NAMALWA (cell line): ENCODE measurements around the gene USP32.
"Not testable (repeated sequence)": the region's sequence is repeated elsewhere in the genome, so short reads cannot be mapped to it uniquely, and the experiment has no call there.

Source experiments
- DNase-seq: peaks from one replicate; pipeline ENCODE4 v3.0.0-alpha.2; 2015; ENCODE audit warnings: low spot score

Gene USP32, protein sequence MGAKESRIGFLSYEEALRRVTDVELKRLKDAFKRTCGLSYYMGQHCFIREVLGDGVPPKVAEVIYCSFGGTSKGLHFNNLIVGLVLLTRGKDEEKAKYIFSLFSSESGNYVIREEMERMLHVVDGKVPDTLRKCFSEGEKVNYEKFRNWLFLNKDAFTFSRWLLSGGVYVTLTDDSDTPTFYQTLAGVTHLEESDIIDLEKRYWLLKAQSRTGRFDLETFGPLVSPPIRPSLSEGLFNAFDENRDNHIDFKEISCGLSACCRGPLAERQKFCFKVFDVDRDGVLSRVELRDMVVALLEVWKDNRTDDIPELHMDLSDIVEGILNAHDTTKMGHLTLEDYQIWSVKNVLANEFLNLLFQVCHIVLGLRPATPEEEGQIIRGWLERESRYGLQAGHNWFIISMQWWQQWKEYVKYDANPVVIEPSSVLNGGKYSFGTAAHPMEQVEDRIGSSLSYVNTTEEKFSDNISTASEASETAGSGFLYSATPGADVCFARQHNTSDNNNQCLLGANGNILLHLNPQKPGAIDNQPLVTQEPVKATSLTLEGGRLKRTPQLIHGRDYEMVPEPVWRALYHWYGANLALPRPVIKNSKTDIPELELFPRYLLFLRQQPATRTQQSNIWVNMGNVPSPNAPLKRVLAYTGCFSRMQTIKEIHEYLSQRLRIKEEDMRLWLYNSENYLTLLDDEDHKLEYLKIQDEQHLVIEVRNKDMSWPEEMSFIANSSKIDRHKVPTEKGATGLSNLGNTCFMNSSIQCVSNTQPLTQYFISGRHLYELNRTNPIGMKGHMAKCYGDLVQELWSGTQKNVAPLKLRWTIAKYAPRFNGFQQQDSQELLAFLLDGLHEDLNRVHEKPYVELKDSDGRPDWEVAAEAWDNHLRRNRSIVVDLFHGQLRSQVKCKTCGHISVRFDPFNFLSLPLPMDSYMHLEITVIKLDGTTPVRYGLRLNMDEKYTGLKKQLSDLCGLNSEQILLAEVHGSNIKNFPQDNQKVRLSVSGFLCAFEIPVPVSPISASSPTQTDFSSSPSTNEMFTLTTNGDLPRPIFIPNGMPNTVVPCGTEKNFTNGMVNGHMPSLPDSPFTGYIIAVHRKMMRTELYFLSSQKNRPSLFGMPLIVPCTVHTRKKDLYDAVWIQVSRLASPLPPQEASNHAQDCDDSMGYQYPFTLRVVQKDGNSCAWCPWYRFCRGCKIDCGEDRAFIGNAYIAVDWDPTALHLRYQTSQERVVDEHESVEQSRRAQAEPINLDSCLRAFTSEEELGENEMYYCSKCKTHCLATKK (N-terminal part only)

DNA sequence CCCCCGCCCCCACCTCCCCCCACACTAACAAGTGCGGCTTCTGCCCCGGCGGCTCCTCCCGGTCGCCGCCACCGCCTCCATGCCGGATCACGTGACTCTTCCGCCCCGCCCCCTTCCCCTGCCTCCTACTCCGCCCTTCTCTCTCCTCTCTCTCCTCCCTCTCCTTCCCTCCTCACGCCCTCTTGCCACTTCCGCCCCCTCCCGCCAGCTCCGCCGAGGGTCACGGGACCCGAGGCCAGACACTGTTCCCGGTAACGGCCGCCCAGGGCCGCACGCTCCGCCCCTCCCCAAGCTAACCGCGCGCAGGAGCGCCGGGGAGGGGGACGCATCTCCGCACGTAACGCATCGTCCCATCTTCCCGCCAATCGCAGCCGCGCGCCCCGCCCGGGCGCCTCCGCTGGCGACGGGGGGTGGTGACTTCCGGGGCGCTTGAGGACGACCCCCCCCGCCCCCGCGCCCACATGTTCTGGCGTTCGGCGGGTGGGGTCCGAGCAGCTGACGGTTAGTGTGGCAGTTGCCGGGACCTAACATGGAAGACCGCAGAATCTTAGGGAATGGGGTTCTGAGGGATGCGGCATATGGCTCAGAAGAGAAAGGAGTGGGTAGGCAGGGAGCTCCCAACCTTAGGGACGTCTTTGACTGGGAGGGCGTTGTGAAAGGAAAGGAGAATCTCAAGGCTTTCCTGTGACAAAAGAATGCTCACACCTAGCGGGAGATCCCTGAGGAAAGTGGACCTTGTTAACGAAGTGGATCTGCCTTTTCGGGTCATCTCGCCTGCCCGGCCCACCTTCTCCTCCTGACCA, at the start of gene USP32:
Gene USP32, minus strand, starts transcription at position 92 of the 803 bp plus-strand sequence. CDS start 194 bp downstream, outside the sequence.
- peak; percentile 97 for DNase-seq

DNA sequence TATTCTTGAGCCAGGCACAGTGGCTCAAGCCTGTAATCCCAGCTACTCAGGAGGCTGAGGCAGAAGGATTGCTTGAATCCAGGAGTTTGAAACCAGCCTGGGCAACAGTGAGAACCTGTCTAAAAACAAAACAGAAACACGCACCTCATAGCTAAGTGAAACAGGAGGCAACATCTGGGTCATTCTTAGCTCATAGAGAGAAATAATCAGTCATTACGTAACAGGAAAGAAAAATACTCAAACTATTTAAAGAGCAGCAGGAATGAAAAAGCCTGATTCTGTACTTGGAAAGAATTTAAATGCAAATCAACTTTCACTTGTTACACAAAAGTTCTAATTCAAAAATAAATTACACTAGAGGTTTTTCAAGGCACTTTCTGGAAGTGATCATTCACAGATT, 47.6 kb upstream of the USP32 start:
- DNase-seq: no peak

DNA sequence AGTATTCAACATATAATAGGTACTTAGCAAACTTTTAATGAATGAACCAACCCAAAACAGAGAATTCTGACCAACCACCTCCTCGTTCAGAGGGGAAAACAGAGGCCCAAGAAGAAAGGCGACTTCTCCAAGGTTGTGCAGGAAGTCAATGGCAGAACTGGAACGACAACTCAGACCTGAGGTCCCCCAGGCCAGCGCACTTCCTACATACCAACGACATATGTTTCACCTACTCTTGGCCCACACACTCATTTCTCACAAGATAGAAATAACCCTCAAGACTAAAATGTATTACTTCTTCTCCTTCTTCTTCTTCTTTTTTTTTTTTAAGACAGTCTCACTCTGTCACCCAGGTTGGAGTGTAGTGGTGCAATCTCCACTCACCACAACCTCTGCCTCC, 44.7 kb upstream of the USP32 start:
- DNase-seq: no peak

DNA sequence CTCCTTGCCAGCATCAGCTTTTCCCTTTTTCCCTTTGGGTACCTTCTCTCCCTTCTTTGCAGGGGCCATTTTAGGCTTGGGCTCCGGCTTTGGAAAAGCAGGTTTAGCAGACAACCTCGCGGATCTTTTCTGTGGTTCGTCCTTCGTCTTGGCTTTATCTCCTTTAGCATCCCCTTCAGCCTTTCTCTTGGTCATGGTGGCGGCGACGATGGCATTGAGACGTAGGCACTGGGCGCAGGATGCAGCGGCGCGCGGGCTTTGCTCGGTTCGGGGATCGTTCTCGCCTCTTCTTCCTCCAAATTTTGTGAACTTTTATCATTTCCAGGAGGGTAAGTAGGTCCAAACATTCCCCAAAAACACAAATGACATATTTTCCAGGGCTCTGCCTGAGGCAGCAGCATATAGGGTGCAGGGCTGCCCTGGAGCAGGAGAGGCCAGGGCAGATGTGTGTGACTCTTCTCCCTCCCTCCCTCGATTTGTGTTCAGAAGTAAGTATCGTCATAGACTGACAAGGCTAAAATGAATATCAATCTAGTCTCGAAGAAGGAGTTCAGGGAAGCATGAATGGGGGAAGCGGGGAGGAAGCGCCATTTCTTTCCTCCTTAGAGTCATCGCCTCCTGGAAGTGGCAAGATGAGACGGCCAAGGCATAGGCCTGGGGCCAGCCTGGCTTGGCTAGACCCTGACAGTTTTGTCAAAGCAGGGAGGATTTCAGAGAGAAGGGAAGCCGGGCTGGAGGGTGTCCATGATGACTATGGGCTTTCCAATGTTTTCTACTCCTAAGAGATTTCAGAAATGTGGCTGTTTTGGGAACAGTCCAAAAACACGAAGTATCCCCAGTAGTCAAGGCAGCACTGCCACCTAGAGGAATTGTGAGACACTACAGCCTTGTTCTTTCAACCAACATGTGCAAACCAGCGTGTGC, 43.6 kb upstream of the USP32 start:
- peak; percentile 83 for DNase-seq

DNA sequence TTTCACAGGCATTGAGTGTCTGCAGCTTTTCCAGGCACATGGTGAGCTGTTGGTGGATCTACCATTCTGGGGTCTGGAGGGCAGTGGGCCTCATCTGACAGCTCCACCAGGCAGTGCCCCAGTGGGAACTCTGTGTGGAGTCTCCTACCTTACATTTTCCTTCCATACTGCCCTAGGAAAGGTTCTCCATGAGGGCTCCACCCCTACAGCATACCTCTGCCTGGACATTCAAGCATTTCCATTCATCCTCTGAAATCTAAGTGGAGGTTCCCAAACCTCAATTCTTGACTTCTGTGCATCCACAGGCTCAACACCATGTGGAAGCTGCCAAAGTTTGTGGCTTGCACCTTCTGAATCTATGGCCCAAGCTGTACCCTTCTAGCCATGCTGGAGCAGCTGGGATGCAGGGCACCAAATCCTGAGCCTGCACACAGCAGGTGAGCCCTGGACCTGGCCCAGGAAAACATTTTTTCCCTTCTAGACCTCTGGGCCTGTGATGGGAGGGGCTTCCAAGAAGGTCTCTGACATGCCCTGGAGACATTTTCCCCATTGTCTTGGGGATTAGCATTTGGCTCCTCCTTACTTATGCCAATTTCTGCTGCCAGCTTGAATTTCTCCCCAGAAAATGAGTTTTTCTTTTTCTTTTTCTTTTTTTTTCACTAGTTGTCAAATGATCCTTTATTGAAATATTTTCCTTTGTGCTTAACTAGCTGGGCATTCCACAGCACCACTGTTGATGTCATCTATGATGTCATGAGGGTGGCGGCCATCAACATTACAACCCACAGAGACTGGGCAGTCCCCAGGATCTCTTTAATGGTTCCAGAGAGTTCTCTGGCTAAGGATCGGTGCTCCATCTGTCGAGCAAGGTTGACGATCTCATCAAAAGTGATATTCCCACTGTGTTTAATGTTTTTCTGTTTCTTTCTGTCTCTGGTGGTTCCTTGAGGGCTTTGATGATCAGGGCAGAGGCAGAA, 41.4 kb upstream of the USP32 start:
- DNase-seq: not testable (repeated sequence)

DNA sequence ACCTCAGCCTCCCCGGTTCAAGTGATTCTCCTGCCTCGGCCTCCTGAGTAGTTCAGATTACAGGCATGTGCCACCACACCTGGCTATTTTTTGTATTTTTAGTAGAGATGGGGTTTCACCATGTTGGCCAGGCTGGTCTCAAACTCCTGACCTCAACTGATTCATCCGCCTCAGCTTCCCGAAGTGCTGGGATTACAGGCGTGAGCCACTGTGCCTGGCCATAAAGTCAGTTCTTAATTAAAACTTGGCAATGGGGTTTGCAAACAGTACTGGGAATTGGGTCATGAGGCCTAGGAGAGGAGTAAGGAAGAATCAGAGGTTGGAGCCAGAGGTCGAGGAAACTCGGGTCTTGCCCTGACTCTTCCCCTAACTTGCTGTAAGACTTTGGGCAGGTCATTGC, 38.6 kb upstream of the USP32 start:
- DNase-seq: not testable (repeated sequence)

DNA sequence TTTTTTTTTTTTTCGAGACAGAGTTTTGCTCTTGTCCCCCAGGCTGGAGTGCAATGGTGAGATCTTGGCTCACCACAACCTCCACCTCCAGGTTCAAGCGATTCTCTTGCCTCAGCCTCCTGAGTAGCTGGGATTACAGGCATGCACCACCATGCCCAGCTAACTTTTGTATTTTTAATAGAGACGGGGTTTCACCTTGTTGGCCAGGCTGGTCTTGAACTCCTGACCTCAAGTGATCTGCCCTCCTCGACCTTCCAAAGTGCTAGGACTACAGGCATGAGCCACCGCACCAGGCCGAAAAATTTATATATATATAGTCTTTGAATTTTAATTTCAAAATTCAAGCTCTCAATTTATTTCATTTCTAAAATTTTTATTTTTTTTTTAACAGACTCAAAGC, 36.6 kb upstream of the USP32 start:
- not testable (repeated sequence) for DNase-seq

DNA sequence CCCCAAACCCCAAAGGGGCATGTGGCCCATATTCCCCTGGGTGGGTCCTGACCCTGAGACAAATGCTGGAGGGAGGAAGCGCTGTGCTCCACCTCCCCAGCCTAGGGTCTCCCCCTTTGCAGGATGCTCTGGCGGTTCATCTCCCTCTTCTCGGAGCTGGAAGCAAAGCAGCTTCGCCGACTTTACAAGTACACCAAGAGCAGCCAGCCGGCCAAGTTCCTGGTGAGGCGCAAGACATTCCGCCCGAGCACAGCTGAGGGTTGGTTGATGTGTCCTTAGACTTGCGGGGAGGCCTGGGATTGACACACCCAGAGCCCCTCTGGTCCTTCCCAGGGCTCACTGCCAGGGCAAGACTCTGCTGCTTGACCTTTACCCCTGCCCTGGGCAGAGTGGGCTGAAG, 34.7 kb upstream of the USP32 start:
- no peak for DNase-seq

DNA sequence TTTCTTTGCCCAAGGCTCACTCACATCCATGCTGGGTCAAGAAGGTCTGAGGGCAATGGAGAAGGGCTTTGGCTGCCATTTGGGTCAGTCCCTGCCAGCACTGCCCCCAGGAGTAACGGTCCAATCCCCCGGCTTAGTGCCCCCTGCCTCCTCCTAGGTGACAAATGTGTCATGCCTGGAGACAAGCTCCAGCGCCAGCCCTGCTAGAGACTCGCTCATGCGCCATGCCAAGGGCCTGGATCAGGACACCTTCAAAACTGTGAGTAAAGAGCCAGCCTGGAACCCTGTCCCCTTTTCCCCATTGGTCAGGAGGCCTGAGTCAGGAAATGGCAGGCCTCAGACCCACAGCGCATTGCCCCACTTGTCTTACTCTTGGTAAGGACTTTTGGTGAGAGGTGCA, 33.7 kb upstream of the USP32 start:
- DNase-seq: no peak

DNA sequence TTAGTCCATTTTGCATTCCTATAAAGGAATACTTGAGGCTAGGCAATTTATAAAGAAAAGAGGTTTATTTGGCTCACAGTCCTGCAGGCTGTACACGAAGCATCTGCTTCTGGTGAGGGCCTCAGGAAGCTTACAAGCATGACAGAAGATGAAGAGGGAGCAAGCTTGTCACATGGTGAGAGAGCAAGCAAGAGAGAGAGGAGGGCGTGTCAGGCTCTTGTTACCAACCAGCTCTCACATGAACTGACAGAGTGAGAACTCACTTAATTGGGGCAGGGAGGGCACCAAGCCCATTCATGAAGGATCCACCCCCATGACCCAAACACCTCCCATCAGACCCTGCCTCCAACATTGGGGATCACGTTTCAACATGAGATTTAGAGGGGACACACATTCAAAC, 31.9 kb upstream of the USP32 start:
- no peak for DNase-seq

DNA sequence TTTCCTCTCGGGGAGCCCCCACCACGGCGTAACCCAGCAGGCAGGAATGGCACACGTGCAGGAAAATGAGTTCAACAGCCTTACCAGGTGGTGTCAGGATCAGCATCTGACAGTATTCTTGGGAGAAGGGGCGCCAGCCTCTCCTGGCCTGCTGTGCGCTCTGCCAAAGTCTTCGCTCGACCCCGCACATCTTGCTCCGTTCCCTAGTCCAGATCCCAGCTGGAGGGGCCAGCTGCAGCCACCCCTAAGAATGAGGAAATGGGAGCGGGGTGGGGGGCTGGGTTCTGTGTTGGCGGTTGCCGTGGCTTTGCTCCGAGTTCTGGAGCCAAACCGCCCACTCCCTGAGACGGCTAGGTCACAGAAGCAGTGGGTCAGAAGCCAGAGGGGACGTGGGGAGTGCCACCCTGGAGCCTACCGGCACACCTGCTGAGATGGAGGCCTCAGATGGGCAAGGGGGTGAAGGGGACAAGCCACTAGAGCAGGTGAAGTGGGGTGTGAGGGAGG, 30.3 kb upstream of the USP32 start, which contains the start of gene CHCT1:
Gene CHCT1, plus strand, starts transcription at position 328 of the 504 bp plus-strand sequence. Its CDS starts 104 bp downstream, at position 432.
- no peak for DNase-seq

DNA sequence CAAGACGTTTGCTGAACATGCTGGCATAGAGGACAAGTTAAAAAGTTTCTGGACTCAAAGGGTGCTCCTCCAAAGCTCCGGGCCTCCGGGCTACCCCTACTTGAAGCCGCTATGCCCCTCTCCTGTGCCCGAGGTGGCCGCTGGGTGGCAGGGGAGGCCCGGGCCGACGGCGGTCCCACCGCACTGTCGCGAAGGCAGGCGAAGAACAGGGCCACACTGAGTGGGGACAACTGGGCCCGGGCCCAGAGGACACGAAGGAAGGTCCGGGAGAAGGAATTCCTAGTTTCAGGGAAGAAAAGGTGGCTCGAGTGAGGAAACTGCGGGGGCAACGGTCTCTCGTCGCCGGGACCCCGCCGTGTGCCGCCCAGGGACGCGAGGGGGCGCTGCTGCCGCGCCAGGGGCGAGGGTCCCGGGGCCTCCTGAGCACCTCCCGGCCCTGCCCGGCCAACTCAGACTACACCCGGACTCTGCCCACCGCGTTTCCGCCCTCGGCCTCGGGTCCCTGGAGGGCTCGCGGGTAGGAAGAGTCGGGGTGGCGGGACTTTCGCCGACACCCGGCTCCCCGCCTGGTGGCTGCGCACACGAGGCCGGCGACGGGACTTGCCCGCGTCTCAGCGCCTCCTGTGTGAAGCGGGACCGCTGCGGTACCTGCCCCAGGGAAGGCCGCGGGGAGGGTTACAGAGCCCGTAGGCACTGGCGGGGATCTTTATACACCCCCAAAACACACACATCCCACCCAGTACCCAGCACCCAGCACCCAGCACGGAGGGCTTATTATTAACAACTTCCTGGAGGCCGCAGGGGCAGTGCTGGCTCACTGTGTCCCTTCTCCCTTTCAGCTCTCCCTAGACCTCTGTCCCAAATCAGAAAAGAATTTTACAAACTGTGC, 29.6 kb upstream of the USP32 start:
- DNase-seq: peak; percentile 86

DNA sequence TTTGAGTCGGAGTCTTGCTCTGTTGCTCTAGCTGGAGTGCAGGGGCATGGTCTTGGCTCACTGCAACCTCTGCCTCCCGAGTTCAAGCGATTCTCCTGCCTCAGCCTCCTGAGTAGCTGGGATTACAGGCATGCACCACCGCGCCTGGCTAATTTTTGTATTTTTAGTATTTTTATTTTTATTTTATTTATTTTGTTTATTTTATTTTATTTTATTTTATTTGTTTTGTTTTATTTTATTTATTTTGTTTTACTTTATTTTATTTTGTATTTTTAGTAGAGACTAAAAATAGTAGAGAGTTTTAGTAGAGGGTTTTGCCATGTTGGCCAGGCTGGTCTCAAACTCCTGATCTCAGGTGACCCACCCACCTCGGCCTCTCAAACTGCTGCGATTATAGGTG, 27.9 kb upstream of the USP32 start:
- DNase-seq: not testable (repeated sequence)

DNA sequence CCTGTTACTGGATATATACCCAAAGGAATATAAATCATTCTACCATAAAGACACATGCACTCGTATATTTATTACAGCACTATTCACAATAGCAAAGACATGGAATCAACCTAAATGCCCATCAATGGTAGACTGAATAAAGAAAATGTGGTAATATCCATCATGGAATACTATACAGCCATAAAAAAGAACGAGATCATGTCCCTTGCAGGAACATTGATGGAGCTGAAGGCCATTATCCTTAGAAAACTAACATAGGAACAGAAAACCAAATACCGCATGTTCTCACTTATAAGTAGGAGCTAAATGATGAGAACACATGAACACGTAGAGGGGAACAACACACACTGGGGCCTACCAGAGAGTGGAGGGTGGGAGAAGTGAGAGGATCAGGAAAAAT, 27.1 kb upstream of the USP32 start:
- not testable (repeated sequence) for DNase-seq

DNA sequence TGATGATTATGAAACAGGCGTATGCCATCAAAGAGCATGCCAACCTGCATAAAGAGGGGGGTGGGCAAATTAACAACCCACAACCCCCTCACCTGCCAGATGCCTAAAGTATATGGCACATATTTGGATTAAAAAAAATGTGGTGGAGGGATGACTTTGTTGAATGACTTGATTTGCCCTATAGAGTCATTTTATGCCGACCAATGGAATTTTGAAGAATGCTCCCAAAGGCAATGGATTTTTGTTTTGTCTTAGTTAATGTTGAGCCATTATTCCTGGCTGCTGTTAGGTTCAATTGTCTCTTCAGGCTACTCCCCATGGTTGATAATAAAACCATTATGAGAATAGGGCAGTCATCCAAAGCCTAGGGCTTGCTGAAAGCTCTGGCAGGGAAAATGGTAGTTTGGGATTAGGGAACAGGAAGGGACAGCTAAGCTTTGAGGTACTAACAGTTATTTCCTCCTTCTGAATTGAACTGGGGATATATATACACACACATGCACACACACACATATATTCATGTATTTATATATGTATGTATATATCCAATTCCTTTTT, 24.5 kb upstream of the USP32 start:
- no peak for DNase-seq

DNA sequence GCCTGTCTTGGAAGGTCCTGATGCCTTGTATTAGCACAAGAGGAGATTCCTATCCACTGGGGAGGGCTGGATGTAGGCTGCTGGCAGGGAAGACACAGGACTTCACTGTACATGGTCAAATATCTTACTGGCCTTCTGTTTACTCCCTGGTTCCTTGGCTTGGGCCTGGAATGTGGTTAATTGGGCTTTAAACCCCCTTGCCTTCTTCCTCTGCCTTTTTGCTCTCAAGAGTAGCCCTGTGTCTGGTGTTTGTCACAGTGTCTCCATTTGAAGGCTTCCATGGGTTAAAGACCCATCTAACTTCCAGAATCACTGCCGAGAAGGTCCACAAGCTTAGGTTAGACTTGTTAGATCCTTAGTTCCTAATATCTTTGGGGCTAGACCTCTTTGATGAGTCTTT, 23.2 kb upstream of the USP32 start:
- DNase-seq: no peak

DNA sequence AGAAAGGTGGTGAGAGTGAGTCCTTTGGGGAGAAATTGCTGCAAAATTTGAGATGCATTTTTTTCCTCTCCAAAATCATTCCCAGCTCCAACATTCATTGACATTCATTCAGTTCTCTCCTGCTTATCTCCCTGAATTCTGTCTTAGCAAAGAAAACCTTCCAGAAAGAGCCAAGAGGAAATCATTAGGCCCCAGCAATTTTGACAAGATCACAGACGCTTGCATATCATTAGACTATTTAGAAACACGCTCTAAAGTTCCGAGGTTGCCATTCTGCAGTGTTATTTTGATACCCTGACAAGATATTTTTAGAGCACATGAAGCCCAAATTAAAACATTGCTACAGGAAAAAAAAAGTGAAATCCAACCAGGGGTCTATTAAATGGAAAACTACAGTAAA, 20.8 kb upstream of the USP32 start:
- DNase-seq: no peak
